ENCODE measurements around the gene PRUNE2. TPM values are rescaled to one million over a fixed set of nuclear protein-coding genes. Genes with fewer than 3 reads are reported as not detected.

The PRUNE2 gene
- total and polyA plus RNA-seq, 2 of the 8 experiments (the other 6 are each of a cell fraction or from before 2014, with no cell fraction given): 5.5 to 13.3 TPM

- H3K9ac ChIP-seq (replicated peaks in 1 of 4; ENCODE audit: extremely low read depth in 1 of 4, low read depth in 3 of 4, low read length in 3 of 4): no peak overlapping the region
- H2BK5ac ChIP-seq (ENCODE audit: low read depth, low read length): no peak overlapping the region
- ChIA-PET CTCF (ENCODE audit: partially characterized antibody) (interaction anchor here (0.6 to 6.3 kb wide), 8 partner anchors 13 to 780 kb away, joined by 3 to 35 read pairs (median 4); no protein-coding TSS in a partner anchor), POLR2A (ENCODE audit: partially characterized antibody) (interaction anchor here (0.6 kb wide), 1 partner anchor 273 kb away, joined by 4 read pairs; no protein-coding TSS in a partner anchor)
- H3K4ac ChIP-seq (replicated peaks; ENCODE audit: insufficient read length, low read depth, low read length): no peak overlapping the region
- H2BK20ac ChIP-seq (ENCODE audit: low read length): no peak overlapping the region
- FAIRE-seq (no peak), DNase-seq (ENCODE audit: low read depth in 1 of 2, low spot score in 2 of 2) (no peak)
- no peaks in the 10 kb centered on the region for H3K27me3 ChIP-seq (replicated peaks in 1 of 4; ENCODE audit: control insufficient read depth in 3 of 4, extremely low read depth in 1 of 4, insufficient read depth in 3 of 4, low read length in 3 of 4)
- no peak overlapping the region for H2AK5ac ChIP-seq (ENCODE audit: low read depth, low read length)
- H2BK12ac ChIP-seq (ENCODE audit: low read depth, low read length): no peak overlapping the region
- H3K18ac ChIP-seq (ENCODE audit: extremely low read depth, low read length): no peak overlapping the region
- H2BK15ac ChIP-seq (ENCODE audit: low read length): no peak overlapping the region
- no peak overlapping the region for H2BK120ac ChIP-seq (replicated peaks; ENCODE audit: low read depth, low read length)
- no peaks in the 10 kb centered on the region for H3K36me3 ChIP-seq (ENCODE audit: control insufficient read depth in 2 of 4, insufficient read depth in 4 of 4, low read length in 3 of 4)
- H4K8ac ChIP-seq (ENCODE audit: extremely low read depth, insufficient read depth, low read length): no peak overlapping the region
- no peak overlapping the region for H3K4me2 ChIP-seq (ENCODE audit: insufficient read depth in 1 of 2, low read depth in 2 of 2, low read length in 2 of 2)
- no peaks in the 10 kb centered on the region for H3K79me1 ChIP-seq (ENCODE audit: low read depth, low read length)
- H3K79me2 ChIP-seq (ENCODE audit: control insufficient read depth in 1 of 2, insufficient read depth in 2 of 2, low read length in 2 of 2): no peaks in the 10 kb centered on the region
- H4K20me1 ChIP-seq (replicated peaks in 1 of 2; ENCODE audit: control insufficient read depth in 1 of 2, insufficient read depth in 2 of 2, low read length in 2 of 2): no peaks in the 10 kb centered on the region
- H3K14ac ChIP-seq (ENCODE audit: insufficient read length): no peak overlapping the region
- peaks cover 0 to 5% (median 2%) of the 10 kb centered on the region in 4 experiments; a peak in 4 of 7 replicates for H3K4me1 ChIP-seq (replicated peaks in 1 of 4; ENCODE audit: control insufficient read depth in 3 of 4, insufficient read depth in 4 of 4, low read length in 3 of 4)
- H2AFZ ChIP-seq (ENCODE audit: low read length): no peak overlapping the region
- no peak overlapping the region for H4K91ac ChIP-seq (replicated peaks; ENCODE audit: insufficient read length, low read length)
- no peaks in the 10 kb centered on the region for H3K9me3 ChIP-seq (ENCODE audit: insufficient read depth in 2 of 2, low read depth in 1 of 2, low read length in 1 of 2)
- H3K23ac ChIP-seq (ENCODE audit: insufficient read length): no peak overlapping the region
- H4K5ac ChIP-seq (ENCODE audit: insufficient read length, low read depth, low read length): no peak overlapping the region
- no peak overlapping the region for H3K4me3 ChIP-seq (ENCODE audit: extremely low read depth in 1 of 4, insufficient read depth in 2 of 4, low read depth in 3 of 4, low read length in 4 of 4)
- 73% methylated on average over 4 of the region's 4 CpGs; no CpG with 5 or more reads in 1 of the 2 experiments for WGBS, 2 experiments (ENCODE audit: extremely low coverage in 1 of 2, insufficient coverage in 1 of 2, insufficient read length in 1 of 2, insufficient replicate concordance in 2 of 2, low coverage in 1 of 2, low lambda C conversion rate in 2 of 2, missing lambda C conversion rate in 1 of 2)
- no peak overlapping the region for H3K27ac ChIP-seq (ENCODE audit: low read depth, low read length)
- no peaks in the 10 kb centered on the region for H3K23me2 ChIP-seq (ENCODE audit: low read depth, low read length)
- H3K56ac ChIP-seq (replicated peaks; ENCODE audit: insufficient read length, low read depth, low read length): no peak overlapping the region
- TF ChIP-seq PHF8 (conservative IDR thresholded peaks at IDR 0.05; ENCODE audit: low read depth, low read length) (no peak), TEAD4 (IDR thresholded peaks at IDR 0.05; ENCODE audit: low read depth, low read length) (no peak), SIX5 (IDR thresholded peaks at IDR 0.05; ENCODE audit: low read depth, low read length) (no peak), CEBPB (IDR thresholded peaks at IDR 0.05; ENCODE audit: low read depth, low read length) (no peak), SIN3A (conservative IDR thresholded peaks at IDR 0.05 in 1 of 2, IDR thresholded peaks at IDR 0.05 in 1 of 2; ENCODE audit: low read depth in 1 of 2, low read length in 2 of 2) (no peak), KDM1A (IDR thresholded peaks at IDR 0.05; ENCODE audit: borderline replicate concordance, low read length) (no peak), ATF2 (IDR thresholded peaks at IDR 0.05; ENCODE audit: low read length) (no peak), SP1 (IDR thresholded peaks at IDR 0.05; ENCODE audit: low read depth, low read length) (no peak), BACH1 (IDR thresholded peaks at IDR 0.05; ENCODE audit: low read length) (no peak), TCF12 (IDR thresholded peaks at IDR 0.05; ENCODE audit: low read depth, low read length) (no peak), SUZ12 (IDR thresholded peaks at IDR 0.05; ENCODE audit: low read length) (no peak), MAFK (IDR thresholded peaks at IDR 0.05; ENCODE audit: low read depth, low read length) (no peak), RAD21 (IDR thresholded peaks at IDR 0.05 in 1 of 2, conservative IDR thresholded peaks at IDR 0.05 in 1 of 2; ENCODE audit: low read depth in 2 of 2, low read length in 2 of 2) (no peak)
These were observed 147.4 kb downstream of the PRUNE2 start for GRCh38 chr9:76758476-76758875.

All from H1 (cell line).